Stimulated activated naive CD8-positive, alpha-beta T cell treated with anti-CD3 and anti-CD28 coated beads, Interleukin-15, Interleukin-2, amounts not matched to agents 100 U/mL and 50 U/mL, for 24 hours (primary cell): ENCODE data around the gene FIBCD1.
A peak's percentile ranks its signal among the peaks of the same experiment; 100 is the strongest.

Experiments used
- ATAC-seq: fragments of 150-1000 bp; cut with Tn5 transposase; one replicate; pipeline ENCODE4 v1.10.0; 2021
- DNase-seq: peaks from one replicate; pipeline ENCODE4 v3.0.0; 2021

The FIBCD1 gene

DNA sequence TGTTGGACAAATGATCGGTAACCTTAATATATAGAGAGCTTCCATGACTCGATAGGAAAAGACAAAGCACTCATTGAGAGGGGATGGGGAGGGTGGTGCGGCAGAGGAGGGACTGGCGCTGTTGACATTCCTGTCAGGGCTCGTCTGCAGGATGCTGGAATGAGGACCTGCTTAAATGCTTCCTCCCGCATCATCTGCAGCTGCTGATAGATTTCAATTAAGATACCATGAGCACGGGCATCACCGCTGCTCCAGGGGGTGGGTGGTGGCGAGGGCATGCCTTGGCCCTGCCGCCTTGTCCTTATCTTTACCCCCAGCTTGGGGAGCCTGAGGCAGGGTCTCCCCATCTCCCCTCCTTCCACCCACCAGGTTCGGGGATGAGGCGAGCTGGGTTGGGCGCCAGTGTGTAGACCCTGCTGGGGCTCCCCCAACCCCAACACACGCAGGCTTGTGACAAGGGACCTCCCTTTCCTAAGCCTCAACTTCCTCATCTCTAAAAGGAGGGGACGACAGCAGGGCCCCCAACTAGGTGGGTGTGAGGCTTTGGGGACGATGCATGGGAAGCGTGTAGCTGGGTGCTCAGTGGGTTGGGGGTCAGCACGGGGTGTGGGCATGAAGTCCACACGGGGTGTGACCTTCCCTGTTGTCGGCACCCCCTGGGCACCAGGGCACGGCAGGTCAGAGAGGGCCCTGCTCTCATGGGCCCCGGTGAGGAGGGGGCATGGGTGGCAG, 30.7 kb downstream of the FIBCD1 start:
- no peak for DNase-seq
- ATAC-seq = no peak

- no peak for ATAC-seq
Measured at GRCh38 chr9:130906735-130907416, 32.2 kb downstream of the FIBCD1 start.

DNA sequence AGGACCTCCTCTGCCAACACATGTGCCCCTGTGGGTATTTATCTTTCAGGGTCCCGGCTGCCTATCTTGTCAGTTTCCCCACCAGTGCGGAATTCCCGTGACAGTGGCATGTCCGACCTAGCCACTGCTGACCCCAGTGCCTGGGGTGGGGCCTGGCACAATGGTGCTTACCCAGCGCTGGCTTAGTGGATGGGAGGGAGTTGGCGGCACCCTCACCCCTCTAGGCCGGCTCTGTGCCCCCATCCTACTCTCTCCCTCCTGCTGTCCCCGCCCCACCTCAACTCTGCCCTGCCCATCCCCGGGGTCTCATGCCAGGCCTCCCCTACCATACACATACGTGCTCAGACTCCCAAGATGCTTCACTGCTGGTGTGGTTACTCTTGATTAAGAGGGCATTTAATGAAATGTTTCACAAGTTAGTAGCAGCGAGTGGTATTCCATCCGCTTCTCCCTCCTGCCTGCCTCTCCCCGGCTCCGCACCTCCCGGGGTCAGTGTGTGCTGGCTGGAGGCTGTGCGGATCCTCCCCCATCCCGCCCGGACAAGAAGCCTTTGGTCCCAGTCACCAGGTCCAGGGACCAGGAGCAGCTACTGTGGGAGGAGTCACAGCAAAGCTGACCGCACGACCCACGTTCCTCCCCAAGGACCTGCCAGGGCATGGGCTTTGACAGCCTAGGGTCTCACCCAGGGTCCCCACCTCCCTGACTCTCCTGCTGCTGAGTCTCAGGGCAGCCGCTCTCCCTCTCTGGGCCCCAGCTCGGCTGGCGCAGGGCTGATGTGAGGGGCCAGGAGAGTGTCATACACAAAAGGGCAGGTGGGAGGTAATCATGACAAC, 32.9 kb downstream of the FIBCD1 start:
- no peak for ATAC-seq
- no peak for DNase-seq

More at GRCh38 chr9:130906735-130907416, 32.2 kb downstream of the FIBCD1 start:
- DNase-seq = no peak

- no peak for ATAC-seq
Measured at GRCh38 chr9:130905125-130905901, 33.7 kb downstream of the FIBCD1 start.

DNA sequence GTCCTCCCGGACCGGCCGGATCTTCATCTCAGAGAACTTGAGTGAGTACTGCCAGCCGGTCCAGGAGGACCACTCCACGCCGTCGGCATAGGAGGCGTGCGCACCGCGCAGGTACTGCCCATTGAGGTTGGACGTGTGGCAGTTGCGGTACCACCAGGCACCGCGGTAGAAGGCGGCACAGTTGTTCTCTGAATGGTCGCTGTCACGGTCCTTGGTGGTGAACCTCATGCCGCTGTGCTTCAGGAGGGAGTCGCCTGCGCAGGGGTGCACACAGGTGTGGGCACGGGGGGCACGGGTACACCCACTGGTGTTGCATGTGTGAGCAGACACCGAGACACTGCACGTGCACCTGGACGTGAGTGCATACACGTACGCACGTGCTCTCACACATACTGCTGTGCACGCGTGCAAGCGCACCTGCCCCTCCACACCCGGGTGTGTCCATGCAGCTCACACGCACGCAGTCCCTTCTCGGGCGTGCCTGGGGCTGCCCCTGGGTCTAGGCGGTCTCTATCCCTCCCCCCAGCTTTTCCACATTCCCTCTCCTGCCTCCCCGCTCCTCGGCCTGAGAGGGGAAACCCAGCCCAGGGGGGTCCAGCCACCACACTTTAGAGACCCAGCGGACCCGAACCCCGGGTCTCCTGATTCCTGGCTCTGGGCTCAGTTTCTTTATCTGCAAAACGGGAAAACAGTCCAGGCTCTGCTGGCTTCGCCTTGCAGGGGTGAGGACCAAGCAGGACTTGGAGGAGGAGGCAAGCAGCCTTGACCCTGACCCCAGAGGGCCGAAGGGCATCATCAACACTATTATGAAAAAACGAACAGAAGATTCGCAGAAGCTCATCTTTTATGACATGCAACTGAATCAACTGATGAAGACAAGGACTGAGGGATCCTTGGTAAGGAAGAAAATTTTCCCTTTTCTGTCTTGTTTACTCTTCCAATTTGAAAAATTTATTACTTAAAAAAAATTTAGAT, 34.7 kb downstream of the FIBCD1 start:
- no peak for ATAC-seq
- no peak for DNase-seq

More at GRCh38 chr9:130905125-130905901, 33.7 kb downstream of the FIBCD1 start:
- DNase-seq = no peak

GRCh38 chr9:130903194-130904069, 35.6 kb downstream of the FIBCD1 start:
- ATAC-seq = peak; percentile 1
- no peak for DNase-seq

- ATAC-seq = no peak
Measured at GRCh38 chr9:130902204-130903185, 36.6 kb downstream of the FIBCD1 start.

GRCh38 chr9:130901498-130902203, 37.4 kb downstream of the FIBCD1 start:
- DNase-seq = no peak
- ATAC-seq = no peak

More at GRCh38 chr9:130902204-130903185, 36.6 kb downstream of the FIBCD1 start:
- no peak for DNase-seq

DNA sequence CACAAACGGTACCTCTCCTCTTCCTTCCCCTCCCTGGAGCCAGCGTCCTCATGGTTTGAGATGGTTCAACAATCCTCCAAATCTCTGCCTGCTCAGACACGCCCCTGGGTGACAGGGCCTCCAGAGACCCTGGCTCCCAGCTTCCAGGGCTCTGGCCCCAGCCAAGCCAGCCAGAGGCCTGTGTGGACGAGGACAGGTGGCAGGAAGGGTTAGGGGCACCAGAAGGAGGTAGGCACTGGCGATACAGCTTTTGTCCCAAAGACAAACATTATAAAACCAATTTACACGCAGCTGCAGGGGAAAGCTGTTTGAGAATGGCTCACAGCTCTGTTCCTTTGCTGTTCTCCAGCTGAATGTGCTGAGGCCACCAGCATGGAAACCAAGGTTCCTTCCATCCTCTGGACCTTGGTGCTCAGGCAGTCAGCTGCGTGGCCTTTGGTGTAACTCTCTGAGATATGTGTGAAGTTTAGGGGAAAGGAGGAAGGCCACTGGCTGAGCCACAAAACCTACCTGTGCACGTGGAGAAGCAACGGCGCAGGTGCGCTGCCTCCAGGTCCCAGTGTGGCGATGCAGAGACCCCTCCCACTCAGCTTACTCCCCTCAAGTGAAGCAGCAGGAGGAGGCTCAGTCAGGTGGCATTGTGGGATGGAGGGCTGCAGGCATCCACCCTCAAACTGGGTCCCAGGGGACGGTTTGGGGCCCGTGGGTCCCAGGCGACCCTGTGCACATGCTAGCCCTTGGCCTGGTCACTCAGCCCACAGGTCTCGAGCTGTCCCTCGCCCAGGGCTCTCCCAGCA, 38.1 kb downstream of the FIBCD1 start:
- no peak for ATAC-seq
- DNase-seq = no peak

DNA sequence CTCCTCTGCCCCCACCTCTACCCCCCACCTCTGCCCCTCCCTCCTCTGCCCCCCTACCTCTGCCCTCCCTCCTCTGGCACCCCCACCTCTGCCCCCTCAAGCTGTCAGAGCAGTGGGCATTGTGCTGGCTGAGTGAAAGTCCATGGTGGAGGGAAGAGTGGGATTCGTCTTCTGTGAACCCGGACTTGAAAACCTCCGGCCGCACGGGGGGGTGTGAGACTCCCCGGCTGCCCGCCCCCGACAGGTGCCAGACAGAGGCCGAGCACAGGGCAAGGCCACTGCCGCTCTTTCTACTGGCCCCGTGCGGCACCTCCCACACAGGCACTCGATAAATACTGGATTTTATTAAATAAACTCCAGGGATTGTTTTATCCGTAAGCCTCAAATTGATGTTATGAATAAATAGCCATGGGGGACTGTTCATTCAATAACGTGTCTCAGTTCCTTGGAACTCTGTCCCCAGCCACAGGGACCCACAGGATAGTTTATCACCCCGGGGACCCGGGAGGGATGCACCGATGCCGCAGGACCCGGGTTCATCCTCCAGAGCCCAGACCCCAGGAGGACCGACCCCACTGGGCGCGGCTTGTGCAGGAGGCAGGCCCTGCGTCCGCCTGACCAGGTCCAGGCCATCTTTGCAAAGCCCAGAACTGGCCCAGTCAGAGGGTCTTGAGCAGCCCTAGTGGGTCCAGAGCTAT, 39.8 kb downstream of the FIBCD1 start:
- ATAC-seq (no peak), DNase-seq (no peak)

DNA sequence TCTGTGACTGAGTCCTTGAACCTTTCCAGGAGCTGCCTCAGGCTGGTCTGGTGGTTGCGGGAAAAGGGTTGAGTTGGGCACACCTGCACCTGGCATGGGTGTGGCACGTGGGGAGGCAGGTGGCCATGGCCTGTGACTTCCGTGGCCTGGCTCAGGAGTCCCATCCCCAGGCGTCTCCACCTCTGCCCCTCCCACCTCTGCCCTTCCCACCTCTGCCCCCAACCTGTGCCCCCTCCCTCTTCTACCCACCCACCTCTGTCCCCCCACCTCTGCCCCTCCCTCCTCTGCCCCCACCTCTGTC, 40.5 kb downstream of the FIBCD1 start:
- DNase-seq = no peak
- ATAC-seq = no peak

DNA sequence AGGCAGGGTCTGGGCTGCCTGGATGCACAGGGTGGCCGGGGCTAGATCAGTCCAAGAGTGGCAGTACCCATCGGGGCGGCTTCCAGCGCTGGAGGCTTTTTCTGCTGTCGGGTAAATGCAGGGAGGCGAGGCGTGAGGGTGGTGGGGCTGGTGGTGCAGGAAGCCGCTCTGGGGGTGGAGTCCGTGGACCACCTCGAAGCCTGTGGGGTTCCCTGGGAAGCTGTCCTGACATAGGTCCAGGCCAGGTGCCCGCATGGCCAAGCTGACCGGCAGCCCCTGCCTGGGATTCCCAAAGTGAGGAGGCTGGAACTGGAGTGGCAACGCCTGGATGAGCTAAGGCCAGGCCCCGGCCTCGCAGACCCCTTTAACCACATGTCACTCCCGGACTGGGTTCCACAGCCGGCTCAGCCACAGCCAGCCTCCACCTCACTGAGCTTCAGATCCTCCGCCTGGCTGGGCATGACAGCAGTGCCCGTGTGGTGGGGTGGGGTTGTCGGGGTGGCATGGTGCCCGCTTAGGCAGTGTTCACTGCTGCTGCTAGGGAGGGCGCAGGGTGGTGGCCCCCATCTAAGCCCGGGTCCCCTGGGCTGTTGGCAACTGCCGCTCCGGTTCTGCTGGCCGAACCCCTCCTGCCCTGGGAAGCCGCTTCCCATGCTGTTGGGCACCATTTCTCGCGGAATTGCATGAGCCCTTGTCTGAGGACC, 41.0 kb downstream of the FIBCD1 start:
- DNase-seq = no peak
- ATAC-seq = no peak

GRCh38 chr9:130897105-130897751, 41.8 kb downstream of the FIBCD1 start:
- no peak for ATAC-seq
- DNase-seq = no peak

DNA sequence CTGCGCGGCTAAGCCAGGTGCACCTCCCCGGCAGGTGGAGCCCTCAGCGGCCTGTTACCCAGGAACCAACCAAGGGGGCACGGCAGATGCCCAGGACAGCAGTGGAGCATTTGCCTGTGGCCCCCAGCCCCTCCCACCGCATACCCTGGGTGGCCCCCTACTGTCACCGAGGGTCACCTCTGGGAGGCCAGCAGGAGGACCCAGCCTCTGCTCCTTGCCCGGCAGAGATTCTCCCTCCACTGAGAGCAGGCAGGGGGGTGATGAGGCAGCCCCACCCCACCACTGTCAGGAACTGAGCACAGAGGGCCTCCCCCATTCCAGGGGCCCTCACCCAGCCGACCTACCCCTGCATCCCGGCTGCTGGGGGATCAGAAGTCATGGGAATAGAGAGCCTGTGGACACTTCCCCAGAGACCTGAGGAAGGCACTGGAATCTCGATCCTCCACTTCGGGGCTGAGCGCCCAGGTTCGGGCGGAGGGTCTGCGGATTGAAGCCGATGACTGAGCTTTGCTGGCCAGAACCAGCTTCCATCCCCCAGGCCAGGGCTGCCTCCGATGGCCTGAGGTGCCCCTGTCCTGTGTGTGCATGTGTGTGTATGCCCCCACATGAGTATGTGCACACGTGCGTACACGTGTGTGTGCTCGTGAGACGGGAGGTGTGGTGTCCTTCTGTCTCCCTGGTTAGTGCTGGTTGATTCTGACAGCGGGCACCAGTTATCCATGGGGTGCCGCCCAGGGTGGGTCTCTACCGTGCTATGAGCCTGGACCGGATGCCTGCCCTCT, 42.6 kb downstream of the FIBCD1 start, which contains the start of gene QRFP:
Gene QRFP (minus strand): TSS at position 580 of the 782 bp plus-strand sequence. CDS start 2,974 bp downstream, outside the sequence.
- ATAC-seq = no peak
- no peak for DNase-seq
